TTC549 (cell line): ENCODE data around the gene DGKI.

Experiments
- FAIRE-seq: peaks from 2 replicates; lab custom pipeline; 2012; peaks lifted over from hg19 to GRCh38; lab: Jason Lieb, UNC

Gene DGKI

DNA sequence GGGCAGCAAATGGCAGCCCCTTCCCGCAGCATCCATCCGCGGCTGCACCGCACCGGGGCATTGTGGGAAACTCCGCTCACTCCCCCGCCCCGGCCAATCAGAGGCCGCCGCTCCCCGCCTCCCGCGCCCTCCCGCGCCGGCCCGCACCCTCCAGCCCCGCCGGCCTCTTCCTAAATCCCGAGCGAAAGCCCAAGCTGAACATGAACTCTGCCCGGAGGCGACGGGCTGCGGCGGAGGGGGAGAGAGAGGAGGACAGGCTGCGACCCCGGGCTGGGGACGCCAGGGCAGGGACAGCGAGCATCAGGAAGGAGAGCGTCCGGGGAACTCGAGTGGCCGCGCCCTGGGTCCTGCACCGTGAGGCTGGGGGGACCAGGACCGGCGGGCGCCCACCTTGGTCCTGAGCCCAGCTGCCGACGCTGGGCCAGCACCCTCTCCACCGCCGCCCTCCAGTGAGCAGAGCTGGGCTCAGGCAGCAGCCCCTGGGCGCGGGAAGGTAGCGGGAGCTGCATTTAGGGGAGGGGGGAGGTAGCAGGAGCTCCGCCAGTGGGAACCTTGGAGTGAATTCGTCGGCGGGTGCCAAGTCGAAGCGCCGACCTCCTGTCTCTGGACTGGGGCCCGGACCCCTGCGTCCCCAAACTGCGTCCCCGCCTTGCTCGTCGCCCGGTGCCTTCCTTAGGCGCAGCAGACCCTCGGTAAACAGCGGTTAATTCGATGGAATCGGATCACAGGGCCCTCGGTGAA lies at the start of gene DGKI:
DGKI (minus strand) TSS at position 148 of the 741 bp plus-strand sequence.
- no peak for FAIRE-seq

DNA sequence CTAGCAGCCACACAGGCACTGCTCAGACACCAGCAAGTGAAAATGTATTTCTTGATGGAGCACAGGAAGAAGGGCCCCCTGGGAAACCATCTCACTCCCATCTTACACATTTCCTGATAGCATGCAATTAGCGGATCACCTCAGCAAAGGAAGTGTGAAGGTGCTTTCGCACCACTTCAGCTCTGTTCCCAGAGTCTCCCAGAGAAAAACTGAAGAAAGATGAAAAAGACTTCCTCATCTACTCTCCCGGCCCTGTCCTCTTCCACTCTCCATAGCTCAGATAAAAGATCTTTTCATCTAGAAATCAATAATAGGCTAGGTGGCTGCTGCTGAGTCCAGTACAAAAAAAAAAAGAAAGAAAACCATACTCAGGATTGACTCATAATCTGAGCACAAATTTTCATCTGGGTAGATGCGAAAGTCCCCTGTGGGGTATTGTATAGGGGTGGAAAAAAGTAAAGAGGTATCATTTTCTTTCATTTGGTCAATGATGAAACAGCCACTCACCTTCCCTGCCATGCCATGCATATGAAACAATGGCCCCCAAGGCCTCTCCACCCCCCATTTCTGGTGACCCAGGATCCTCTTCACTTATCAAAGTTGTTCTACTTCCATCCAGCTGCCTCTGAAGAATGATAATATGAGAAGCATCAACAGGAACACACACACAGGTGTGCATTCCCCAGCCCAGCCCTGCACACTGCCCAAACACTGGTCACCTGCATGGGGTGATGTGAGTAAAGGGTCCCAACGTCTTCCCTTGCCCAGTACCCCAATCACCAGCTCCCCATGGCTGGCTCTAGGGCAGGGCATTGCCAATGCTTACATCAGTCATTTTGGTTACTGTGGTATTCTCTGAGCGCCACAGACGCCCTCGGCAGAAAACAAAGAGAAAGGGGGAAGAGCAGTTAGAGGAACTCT lies 48.8 kb upstream of the DGKI start:
- FAIRE-seq: no peak

DNA sequence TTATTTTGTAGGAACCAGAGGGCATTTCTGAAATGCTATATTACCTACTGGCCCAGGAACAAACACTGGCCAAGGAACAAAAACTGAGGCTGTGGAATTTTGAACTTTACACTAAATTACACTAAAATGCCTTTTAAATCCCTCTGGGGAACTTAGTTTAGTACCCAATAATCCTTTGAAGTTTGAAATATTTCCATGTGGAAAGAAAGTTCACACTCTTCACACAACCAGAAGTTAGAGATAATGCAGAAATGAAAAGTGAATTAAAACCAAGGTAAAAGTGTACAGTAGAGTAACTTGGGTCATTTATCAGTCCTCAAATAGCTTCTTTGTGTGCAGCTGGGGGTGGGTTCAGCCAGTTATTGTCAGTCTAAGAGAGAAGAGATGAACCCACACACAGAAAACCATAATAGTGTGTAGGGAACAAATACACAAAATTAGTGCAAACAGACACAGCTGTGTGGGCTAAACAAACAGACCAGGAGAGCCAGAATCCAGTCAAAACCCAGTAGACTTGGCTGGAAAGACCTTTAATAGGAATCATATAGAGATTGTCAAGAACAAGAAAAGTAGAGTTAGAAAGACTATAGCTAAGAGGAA lies 46.5 kb upstream of the DGKI start:
- no peak for FAIRE-seq

DNA sequence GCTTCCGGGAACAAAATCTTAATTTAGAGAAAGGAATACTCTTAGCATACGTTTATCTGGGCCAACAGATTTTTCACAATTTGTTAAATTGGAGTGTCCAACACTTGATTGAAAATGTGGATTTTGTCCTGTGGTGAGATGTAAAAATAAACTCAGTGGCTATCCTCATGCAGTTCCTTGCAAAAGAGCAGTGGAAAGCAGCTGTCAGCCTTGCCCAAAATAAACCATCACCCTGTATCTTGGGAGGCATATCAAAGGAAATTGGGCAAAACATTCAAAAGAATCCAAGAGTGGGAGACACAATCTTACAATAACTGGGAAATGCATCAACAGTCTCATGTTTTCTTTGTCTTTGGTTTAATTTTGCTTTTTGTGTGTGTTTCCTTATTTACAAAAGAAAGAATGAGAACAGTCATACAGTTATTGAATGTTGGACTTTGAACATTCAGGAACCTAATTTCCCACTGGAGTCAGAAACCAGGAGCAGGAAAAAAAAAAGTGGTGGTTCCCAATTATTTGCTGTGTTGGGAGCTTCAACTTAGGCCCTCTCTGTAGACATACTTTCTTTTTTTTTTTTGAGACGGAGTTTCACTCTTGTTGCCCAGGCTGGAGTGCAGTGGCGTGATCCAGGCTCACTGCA lies 44.4 kb upstream of the DGKI start:
- FAIRE-seq: no peak

DNA sequence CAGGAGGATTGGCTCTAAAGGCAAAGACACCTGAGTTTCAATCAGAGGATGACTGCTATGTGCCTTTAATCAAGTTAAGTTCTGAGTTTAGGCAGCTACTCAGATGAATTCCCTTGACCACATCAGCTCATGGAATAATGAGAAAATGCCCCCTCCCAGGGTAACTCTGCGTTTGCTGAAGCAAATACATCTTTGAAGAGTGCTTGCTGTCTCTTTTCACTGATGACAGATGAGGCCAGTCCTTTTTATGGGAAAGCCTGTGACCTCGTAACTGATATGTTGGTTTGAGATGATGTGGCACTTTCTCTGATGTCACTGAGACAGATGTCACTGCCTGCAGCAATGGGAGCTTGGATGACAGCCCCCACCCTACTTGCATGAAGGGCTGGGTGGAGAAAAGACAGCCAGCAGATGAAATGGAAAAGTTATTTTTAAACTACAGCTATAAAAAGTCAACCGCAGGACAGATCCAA lies 43.7 kb upstream of the DGKI start:
- FAIRE-seq: no peak

DNA sequence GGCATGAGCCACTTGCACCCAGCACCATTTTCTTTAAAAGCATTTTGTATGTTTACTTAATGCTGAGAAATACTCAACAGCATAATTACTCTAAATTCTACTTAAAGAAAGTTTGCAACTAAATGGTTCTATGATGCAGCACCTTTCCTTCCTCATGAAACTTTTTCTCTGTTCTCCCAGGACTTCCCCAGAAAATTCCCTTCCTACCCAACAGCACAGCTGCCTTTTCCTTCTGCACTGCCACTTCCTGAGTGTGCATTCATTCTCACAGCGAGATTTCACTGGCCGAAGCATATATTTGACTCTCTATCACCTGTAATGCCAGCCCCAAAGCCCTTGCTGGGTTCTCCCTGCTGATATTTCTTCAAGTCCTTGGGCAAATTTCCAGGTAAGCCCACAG lies 41.5 kb upstream of the DGKI start:
- no peak for FAIRE-seq

DNA sequence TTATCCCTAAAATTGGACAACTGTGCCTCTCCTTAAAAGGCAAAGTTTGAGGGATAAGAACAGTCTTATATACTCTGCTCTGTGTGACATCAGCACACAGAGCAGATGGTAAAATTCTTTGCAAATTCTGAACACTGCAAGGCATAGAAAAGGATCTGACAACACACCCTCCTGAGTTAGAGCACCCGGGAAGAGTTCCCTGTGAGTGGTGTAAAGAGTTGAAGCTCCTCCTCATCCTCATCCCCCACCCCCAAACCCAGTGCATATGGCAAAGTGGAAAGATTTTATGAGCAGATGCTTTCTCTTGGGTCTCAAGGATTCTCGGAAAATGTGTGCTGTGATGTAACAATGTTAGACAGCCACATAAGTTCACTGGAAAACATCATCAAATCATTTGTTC lies 40.0 kb upstream of the DGKI start:
- FAIRE-seq: no peak

DNA sequence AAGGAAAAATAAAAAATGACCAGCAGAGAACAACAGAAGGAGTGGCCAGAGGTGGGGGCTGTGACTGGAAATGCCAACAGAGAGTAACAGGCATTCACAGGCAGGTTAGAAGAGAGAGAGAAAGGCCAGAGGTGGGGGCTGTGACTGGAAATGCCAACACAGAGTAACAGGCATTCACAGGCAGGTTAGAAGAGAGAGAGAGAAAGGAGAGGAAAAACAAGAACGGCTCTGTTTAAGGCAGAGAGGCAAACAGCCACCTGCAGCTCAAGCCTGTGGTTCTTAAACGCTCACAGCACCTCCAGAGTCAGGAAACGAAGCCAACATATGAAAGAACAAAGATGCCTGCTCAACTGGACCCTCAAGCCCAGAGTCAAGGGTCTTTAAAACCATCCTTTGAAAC lies 39.5 kb upstream of the DGKI start:
- FAIRE-seq: no peak

DNA sequence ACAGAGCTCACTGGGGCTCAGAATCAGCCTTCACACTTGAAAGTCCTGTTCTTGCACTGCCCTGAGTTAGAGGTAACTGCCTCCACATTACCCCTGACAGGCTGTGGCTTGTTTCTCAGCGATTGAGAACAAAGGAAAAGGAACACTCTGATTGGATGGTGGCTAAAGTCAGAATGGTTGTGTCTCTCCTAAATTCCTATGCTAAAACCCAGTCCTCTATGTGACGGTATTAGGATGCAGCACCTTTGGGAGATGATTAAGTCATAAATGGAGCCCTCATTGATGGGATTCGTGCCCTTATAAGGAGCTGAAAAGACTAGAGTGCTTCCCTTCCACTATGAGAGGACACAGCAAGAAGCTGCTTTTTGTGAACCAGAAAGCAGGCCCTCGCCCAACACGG lies 38.9 kb upstream of the DGKI start:
- no peak for FAIRE-seq

DNA sequence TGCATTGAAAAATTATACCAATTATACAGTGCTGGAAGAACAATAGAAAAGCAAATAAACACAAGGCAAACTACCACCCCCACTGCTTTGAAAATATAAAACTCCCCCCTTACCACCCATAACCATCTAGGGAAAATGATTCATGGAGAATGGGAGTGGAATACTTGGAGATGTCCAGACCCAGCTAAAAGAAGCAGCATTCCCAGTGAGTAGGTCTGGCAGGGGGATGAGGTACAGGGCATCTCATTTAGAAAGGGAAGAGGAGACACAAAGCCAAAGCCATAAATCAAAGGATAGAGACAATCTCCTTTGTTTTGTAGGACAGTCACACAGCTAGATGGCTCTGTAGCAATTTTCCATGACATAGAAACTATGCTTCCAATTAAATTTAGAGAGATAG lies 36.0 kb upstream of the DGKI start:
- FAIRE-seq: no peak

DNA sequence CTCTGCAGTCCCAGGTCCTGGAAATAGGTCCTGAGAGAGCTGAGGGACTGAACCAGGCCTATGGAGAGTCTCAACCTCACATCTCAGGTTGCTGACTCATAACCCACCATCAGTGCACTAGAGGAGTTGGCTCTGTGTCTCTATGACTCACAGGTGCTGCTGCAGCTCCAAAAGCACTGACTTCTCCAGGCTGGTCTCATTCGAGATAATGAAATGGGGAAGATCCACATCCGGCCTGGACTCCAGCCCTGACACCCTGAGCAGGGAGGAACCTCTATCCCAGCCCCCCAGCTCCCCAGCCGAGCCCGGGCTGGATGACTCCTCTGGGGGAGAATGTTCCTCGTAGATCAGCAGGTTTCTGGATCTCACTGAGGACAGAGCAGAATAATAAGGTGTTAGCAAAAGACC lies 35.5 kb upstream of the DGKI start:
- no peak for FAIRE-seq

DNA sequence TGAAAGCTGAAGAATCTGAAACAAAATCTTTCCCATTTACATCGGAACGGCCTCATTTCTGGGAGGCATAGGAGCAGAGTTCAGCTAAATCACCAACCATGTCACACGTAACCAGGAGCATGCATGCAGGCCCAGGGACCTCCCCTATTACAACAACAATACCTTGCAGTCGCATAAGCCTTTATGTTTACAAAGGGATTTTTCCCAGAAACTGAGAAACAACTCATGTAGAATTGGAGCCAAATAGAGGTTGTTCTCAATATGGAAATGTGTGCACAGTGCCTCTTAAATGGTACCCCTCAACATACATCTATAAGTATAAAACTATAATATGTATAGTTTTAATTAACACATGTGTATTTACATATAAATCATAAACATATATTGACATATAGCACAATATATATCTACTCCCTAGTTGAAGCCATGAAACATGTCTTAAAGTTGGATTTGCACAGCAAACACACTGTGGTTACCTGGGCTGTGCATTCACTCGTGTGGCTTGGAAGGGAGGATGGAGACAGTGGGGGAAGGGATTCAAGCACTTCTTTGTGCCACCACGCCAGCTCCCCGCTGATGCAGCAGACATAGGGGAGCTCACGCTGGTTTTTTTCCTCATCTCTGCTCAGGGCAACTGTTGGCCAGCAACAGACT lies 35.0 kb upstream of the DGKI start:
- FAIRE-seq: no peak

DNA sequence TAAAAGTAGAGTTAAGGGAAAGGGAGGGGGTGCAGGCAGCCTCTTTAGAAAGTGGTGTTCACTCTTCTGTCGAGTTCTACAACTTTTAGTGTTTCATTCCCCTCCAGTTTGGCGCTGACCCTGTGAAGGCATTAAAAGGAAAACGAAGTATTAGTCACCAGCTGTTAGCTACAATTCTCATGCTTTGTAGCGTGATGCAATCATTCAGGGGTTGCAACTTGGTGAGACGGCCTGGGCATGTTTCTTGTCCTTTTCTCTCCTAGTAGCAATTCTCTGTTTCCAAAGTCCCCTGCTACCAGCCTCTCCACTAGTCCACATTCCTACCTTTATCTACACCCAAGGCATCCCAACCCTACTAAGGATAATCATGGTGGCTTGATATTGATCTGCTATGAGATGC lies 33.7 kb upstream of the DGKI start:
- no peak for FAIRE-seq

DNA sequence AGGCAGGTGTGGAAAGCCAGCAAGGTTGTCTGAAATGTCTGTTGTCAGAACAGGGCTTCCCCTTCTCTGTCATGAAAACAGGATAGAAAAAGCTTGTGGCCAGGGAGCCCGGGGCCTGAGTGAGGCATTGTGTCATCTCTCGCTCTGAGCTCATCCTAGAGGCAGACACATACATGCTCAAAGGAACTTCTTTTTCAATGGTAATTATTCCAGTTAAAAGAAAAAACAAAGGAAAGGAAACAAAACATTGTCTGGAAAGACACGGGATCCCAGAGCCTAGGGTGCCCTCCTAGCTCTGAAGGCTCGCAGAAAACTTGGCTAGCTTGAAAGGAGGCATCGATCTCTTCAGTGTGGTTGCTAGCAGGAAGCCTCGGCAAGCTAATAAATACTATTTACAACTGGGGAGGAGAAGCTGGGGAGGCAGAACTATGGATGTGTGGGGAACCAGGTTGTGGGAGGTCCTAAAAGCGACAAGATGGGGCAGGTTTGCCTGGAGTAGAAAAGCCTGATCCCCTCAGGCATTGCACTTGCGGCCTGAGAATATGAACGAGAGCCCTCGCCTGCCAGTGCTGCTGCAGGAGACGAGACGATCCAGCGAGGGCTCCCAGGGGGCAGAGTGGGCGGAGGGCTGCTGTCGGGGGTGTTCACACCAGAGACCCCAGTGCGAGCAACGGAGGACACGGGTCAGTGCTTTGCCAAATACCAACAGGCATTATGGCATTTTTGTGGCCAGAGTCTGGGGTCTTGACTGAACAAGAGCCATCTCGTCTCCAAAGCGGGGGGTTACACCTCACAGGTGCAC lies 32.8 kb upstream of the DGKI start:
- FAIRE-seq: no peak

DNA sequence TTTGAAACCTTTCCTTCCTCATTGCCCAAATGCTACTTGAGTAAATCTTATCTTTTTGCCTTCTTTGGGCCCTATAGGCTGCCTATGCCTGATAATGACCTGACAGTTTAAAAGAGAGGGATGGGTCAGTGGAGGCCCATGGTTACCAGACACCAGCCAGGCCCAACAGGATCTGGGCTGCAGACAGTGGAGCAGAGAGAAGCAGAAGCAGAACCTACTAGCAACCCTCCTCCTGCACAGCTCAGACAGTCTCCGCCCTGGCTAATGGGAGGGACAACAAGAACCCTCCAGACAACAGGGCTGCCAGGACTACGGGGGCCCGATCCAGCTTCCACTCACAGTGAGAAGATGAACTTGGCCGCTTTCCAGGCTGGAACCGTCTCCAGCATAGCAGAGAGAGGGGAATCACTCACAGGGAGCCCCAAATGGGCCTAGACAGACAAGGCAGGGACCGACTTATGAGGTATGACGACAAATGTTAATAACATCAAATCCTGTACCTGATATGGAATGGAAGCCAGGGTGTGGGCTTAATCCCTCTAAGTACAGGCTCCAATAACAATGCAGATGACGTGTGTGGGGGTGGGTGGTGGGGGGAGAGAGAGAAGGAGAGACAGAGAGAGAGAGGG lies 31.7 kb upstream of the DGKI start:
- FAIRE-seq: no peak

DNA sequence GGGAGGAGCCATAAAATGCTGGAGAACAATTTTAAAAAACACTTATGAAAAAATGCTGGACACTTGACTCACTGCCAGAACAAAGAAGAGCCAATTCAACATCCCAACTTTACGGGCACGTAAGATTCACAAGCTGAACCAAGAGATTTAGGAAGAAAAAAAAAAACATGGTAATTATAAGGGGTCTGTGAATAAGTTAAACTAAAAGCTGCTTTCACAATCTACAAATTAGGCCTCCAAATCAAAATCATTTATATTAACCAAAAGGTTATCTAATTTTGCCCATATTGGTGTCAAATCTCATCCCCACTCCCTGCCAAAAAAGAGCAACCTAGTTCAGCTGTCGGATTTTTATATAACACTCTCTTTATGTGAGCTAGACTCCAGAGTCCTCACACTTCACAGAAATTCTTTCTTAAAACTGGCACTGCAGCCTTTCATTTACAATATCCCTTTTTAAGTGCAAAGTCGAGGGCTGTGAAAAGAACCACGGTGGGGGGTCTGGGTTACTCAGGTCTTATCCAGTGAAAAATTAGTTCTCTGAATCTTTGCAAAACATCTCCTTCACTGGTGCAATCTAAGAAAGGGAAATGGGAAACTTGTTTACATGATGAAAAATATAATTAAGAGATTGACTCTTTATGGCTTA lies 30.4 kb upstream of the DGKI start:
- no peak for FAIRE-seq

DNA sequence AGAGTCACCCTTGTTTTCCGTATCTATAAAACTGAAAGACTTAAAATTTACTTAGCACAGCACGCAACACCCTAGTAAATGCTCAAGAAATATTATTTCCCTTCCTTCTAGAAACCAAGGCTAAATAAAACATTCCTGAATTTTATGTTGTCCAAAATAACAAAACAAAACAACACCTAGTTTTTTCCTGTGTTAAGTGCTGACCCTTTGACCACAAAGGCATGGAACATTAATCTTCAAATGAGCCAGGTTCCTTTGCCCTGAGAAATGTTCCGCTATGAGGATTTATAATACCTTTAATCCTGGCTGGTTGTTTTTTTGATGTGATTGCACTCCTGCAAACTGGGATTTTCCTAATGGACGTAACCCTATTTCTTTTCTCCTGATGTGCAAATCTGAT lies 29.0 kb upstream of the DGKI start:
- no peak for FAIRE-seq

DNA sequence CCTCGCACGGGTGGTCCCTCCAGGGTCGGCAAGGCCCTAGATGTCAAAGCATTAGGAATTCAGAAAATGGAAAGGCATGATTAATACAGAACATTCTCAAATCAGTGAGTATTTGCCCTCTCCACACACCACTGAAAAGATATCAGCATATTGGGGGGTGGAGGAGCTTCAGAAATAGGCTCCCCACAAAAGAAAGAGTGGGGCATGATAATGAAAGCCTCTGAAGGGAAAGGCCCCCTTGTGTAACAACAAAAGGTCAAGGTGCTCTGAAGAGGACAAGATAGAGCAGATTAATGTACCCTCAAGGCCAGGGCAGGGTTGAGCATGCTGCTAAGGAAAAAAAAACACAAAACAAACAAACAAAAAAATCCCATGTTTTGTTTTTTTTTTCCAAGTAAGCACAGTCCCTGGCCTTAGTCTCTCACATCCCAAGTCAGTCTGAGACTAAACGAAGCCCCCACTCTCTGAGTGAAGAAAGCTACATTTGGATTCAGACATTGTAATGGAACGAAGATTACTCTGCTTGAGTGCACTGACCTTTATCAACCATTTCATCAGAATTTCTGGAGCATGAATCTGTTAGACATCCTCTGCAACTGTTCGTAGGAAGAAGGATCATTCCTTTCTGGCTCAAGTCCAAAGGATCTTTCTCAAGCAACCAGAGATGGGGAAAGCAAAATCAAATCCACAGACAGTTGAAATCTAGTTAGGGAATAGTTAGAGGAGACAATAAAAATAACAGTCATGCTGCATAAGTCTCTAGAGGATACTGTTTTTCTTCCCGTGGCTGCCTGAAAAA lies 27.4 kb upstream of the DGKI start:
- no peak for FAIRE-seq

DNA sequence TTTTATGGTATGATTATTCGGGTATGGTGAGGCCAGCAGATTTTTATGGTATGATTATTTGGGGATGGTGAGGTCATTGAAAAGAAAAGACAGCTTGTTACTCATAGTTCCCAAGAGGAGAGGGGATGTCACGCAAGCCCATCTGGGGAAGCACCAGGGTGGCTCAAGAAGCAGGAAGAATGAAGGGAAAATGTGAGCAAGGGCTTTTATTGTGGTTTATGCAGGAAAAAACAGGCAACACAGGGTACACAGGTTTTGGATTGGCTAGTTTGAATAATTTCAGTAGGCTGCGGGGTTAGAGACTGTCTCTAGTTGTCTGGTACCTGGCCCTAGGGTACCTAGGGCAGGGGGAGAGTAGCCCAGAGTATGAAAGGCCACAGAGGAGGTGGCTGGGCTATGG lies 26.8 kb upstream of the DGKI start:
- FAIRE-seq: no peak
